T follicular helper cell (primary cell): ENCODE measurements around the gene CIB2.
A peak's percentile ranks its signal among the peaks of the same experiment; 100 is the strongest.

Source experiments
- DNase-seq: peaks from one replicate; pipeline ENCODE4 v3.0.0-alpha.2; 2020; ENCODE audit warnings: low read depth

The CIB2 gene

GRCh38 chr15:78149068-78149804, 18.0 kb upstream of the CIB2 start, which contains the start of gene IDH3A:
IDH3A (plus strand) TSS chr15:78149362; CDS start chr15:78149404, 42 bp downstream.
- peak; percentile 100 for DNase-seq

DNA sequence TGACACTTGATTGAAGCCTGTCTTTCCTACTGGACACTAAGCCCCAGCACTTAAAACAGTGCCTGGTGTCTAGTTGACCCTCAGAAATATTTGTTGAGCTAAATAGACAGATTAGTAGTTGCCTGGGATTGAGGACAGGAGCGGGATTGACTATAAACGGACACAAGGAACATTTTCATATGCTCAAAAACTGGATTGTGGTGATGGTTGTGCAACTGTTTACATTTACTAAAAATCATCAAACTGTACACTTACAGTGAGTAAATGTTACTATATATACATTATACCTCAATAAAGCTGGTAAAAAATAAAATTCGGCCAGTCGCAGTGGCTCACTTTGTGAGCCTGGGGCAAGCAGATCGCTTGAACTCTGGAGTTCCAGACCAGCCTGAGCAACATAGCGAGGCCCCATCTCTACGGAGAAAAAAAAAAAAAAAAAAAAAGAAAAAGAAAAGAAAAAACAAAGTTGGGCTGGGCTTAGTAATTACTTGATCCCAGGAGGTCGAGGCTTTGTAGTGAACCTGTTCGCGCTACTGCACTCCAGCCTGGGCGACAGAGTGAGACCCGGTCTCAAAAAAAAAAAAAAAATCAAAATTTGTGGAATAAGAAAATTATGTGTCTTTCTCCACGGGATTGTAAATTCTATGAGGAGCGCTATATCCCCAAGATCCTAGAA, 17.3 kb upstream of the CIB2 start:
- no peak for DNase-seq

GRCh38 chr15:78147566-78147965, 16.3 kb upstream of the CIB2 start:
- no peak for DNase-seq

- no peak for DNase-seq
Observed at GRCh38 chr15:78146425-78147154, 15.3 kb upstream of the CIB2 start.

DNA sequence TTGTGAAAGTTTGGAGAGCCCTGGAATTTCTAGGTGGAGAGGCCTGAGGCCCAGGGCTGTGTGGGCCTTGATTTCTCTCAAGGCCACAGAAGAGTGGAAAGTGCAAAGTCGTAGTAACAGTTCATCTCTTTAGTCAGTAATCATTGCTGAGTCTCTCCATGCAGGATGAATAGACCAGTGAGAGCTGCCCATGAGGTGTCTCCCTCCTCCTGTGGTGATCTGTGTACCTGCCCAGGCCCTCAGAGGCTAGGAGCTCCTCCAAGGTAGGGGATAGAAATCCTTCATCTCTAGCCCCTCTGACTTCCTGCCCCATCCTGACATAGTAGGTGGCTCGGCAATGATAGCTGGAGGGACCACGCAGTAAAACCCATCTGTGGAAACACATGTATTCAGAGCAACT, 11.1 kb upstream of the CIB2 start:
- no peak for DNase-seq

DNA sequence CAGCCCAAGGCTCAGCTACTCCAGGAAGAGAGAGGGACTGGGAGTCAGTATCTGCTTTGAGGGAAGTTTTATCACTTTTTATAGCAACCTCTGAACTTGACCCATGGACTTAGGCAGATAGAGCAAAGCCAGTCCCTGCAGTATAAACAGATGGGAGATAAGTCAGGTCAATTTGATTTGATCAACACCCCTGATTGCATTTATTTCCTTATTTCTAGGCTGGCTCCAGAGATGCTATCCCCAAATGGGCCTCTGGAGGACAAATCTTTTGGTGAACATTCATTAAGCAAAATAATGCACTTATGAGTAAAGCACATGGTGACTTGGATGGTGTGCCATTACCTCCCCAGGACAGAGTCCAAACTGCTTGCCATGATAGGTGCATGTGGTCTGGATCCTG, 9.0 kb upstream of the CIB2 start:
- DNase-seq: no peak

- no peak for DNase-seq
Observed at GRCh38 chr15:78139578-78139977, 8.3 kb upstream of the CIB2 start.

- DNase-seq: no peak
Observed at GRCh38 chr15:78133801-78134200, 2.6 kb upstream of the CIB2 start.

DNA sequence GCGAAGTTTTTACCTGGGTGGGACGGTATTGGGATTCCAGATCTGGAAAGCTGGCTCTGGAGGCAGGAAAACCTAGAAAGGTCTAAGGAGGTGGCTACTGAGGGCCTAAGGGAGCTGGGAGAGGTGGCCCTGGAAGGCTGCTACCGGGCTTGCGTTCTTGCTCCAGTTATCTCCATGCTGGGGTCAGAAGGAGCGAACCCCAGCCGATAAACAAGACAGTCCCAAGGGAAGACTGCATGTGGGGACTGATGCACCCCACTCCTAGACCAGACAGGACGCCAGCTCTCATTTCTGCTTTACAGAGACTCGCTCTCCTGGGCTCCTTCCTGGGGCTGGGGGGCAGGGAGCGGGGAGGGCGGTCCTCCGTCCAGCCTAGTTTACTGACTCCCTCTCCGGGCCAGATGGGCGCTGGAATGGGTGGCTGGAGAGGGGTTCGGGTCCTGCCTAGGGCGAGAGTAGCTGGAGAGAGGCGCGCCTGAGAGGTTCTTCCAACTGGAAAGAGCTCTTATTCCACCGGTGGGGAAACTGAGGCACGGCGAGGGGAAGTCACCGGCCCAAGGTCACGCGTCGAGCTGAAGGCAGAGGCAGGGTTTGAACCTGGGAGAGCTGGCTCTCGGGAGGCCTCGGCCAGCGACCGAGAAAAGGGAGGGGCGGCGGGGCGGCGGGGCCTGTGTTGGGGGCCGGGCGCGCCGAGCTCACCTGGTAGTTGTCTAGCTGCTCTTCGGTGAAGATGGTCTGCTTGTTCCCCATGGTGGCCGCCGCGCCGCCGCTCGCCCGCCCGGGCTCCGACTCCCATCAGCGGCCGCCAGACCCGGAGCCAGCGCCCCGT, 565 bp downstream of the CIB2 start:
- DNase-seq: no peak

DNA sequence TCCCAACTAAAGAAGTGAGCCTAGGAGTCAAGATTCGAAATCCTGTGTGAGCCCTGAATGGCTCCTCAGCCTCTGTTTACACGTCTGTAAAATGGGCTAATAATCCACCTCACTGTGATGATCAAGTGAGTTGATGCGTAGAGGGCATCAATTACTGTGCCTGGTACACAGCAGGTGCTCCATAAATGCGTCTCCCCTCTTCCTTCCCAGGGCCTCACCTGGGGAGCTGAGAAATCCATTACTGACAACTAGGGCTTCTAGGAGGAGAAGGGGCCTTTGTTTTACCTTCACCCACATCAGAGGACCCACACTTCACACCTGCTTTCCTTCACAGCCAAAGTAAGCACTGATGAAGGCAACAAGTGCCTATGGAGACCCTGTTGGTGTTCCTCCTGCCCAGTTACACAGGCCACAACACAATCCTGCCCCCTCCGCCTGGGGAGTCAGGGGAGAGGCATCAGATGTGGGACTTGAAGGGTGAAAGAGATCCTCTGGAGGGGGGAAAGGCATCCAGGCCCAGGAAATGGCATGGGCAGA, 1.4 kb downstream of the CIB2 start:
- DNase-seq: no peak

DNA sequence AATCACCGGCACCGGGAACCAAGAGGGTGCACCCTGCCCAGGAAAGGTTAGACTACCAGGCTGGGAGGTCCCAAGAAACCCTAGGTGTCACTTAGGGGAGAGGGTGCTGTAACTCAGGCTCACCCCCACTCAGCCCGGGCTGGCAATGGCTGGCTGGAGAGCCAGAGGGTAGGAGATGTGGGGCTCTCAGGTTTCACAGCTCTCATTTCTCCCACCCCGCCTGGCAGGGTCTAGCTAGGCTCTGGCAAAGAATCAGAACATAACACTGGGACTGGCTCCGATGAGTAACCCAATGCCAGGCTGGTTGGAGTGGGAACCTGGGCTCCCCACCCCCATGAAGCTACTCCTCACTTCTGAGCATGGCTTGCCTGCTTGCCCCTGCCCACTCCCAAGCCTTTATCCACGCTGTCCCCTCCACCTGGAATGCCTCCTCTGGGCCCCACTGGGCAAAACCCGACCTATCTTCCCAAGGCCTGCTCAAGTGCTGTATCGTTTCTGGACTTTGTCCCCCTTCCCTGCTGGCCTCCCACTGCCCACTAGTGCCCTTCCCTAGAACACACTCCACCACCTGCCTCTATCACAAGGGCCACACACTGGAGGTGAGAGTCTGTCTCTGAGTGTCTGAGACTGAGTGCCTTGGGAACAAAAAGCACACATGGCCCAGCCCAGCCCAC, 2.0 kb downstream of the CIB2 start:
- no peak for DNase-seq

- no peak for DNase-seq
Observed at GRCh38 chr15:78127882-78128281, 3.4 kb downstream of the CIB2 start.

DNA sequence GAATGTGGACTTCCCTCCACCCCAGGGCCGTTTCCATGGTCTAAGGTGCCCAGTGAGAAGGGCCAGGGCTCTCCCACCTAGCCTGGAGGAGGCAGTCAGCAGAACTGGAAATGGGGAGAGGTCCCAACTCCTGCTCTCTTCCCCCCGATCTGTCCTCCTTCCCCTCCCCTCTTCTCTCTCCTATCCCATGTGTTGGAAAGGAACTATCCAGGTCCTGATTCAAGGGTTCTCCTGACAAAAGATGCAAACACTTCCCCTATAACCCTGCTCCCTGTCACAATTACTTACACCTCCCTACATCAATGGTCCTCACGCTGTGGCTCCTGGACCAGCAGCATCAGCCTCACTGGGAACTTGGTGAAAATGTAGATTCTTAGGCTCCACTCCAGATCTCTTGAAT, 6.0 kb downstream of the CIB2 start:
- DNase-seq: no peak

DNA sequence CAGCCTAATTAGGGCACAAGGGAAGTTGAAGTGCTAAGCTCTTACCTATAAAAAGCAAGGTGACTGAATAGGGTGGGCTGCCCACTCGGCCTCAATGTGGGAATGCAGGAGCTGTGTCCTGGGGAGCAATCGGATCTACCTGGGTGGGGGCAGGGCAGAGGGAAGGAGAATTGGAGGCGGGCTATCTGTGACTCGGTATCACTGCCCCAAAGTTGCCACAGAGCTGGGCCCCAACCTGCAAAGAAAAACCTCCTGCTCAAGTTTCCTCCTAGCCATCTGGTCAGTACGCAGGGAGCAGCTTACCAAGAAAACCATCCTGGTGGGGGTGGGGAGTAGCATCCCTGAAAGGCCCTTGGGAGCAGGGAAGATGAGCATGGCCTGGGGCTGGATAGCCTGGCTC, 10.7 kb downstream of the CIB2 start:
- no peak for DNase-seq

- no peak for DNase-seq
Observed at GRCh38 chr15:78112551-78112950, 18.7 kb downstream of the CIB2 start.

DNA sequence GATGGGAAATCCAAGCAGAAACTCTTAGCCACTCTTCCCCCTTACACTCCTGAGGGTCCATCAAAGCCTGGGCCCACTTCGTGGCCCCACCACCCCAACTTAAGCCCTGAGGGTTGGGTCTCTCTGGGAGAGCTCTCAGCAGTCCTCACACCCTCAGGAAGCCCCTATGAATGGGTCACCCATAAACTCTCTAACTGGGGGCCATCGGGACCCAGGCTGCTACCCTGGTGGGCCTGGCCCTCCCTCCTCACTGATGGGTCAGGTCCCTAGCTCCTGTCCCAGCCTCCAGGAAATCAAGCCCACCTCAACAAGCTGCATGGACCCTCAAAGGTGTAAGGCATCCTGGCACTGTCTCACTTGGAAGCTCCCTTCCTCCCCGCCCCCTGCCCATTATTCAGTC, 19.5 kb downstream of the CIB2 start:
- DNase-seq: no peak

- no peak for DNase-seq
Observed at GRCh38 chr15:78110916-78111475, 20.2 kb downstream of the CIB2 start.

GRCh38 chr15:78110096-78110495, 21.1 kb downstream of the CIB2 start:
- DNase-seq: no peak

DNA sequence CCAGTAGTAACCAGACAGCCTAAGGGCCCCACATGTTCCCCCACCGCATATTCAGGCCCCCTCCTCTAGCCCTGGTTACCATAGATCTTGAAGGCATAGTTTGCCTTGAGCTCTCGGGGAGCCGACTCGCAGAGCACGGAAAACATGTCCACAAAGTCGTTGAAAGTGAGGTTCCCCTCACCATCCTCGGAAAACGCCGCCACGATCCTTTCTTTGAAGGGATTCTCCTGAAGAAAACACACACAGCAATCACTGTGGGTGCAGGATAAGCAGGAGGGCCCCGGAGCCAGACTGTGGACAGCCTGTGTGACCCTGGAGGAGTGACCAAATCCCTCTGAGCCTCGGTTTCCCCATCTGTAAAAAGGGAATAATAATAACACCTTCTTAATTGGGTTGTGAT, 22.1 kb downstream of the CIB2 start:
- DNase-seq: no peak

- peak; percentile 81 for DNase-seq
Observed at GRCh38 chr15:78108300-78109084, 22.8 kb downstream of the CIB2 start.
